EL (cell line): ENCODE data around the gene FKRP.
A peak's percentile ranks its signal among the peaks of the same experiment; 100 is the strongest.
"Not testable (repeated sequence)": the region's sequence is repeated elsewhere in the genome, so short reads cannot be mapped to it uniquely, and the experiment has no call there.

Source experiments
- DNase-seq: peaks from one replicate; pipeline ENCODE4 v3.0.0-alpha.2; 2016

FKRP gene, protein sequence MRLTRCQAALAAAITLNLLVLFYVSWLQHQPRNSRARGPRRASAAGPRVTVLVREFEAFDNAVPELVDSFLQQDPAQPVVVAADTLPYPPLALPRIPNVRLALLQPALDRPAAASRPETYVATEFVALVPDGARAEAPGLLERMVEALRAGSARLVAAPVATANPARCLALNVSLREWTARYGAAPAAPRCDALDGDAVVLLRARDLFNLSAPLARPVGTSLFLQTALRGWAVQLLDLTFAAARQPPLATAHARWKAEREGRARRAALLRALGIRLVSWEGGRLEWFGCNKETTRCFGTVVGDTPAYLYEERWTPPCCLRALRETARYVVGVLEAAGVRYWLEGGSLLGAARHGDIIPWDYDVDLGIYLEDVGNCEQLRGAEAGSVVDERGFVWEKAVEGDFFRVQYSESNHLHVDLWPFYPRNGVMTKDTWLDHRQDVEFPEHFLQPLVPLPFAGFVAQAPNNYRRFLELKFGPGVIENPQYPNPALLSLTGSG

DNA sequence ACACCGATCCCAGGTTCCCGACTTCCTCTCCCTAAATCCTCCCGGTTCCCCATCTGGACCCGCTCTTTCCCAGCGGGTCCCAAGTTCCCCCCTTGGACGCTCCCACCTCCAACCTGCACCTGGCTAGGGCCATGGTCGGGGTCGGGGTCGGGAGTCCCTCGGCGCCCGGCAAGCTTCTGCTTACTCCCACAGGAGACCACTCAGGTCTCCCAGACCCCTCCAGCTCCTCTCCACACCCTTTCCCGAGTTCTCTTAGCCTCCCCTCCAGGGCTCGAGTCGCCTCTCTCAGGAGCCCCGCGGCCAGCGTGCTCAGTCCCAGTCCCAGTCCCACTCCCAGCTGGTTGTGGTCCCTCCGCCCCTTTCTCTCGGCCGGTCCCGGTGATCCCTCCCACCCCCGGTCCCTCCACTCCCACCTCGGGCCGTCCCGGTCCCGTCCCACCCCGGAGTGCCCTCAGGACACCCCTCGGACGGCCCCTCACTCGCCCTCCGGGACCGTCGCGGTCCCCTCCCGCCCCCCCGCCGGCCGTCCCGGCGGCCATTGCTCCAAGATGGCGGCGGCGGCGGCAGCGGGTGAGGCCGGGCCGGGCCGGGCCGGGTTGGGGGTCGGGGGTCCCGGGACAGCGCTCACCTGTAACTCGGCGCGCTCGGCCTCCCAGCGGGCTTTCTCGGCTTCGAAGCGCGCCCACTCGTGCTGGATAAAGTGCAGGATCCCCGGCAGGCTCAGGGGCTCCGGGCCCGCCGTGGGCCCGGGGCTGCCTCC lies at the start of gene FKRP:
TSS of gene FKRP (plus strand) at position 537 of the 760 bp plus-strand sequence. CDS start 9,394 bp downstream, outside the sequence.
- DNase-seq, result no peak

DNA sequence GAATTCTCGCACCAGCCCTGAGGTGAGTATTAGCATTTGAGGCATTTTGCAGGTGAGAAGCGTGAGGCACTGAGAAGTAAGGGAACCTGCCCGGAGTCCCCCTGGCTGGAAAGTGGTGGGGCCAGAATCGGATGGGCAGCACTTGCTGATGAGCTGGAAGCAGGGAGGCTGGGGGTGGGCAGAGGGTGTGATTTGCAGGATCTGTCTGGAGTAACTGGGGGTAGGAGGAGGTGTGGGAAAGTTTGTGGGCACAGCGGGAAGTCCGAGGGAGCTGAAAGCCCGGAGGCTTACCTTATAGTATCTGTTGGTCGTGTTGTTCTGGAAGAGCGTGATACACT lies 49.0 kb upstream of the FKRP start:
- no peak for DNase-seq

GRCh38 chr19:46697204-46697960 lies 48.5 kb upstream of the FKRP start:
- peak; percentile 18 for DNase-seq

- no peak for DNase-seq
These were observed 47.2 kb upstream of the FKRP start for GRCh38 chr19:46698395-46699321.

GRCh38 chr19:46700704-46701103 lies 45.2 kb upstream of the FKRP start:
- no peak for DNase-seq

DNA sequence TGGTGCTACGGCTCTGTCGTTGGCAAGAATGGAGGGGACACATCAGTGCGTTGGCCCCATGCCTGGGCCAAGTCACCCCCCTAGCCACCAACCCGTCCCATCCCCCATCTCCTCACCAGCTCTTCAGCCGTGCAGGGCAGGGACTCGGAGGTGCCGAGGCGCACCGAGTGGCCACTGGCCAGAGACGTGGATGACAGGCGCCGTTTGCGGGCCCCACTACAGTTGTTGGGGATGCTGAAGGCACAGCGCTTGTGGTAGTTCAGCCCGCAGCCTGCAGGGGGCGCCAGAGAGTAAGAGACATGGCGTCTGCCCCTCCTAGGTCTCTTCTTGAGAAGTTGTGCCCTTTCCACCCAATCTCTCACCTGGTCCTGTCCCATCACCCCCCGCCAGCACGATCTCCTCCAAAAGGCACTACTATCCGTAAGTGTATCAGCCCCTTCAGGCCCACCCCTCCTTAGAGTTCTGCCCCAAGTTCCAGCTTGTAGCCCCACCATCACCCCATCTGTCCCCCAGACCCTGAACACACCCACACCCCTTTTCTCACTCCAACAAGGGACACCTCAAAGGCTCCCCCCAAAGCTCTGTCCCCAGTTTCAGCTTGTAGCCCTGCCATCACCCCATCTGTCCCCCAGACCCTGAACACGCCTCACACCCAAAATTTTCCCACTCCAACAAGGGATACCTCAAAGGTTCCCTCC lies 41.3 kb upstream of the FKRP start:
- peak; percentile 55 for DNase-seq

- no peak for DNase-seq
These were observed 35.2 kb upstream of the FKRP start for GRCh38 chr19:46710687-46711086.

- not testable (repeated sequence) for DNase-seq
These were observed 33.0 kb upstream of the FKRP start for GRCh38 chr19:46712768-46713338.

GRCh38 chr19:46713781-46714443 lies 31.9 kb upstream of the FKRP start:
- DNase-seq, result peak; percentile 88

GRCh38 chr19:46714444-46715106 lies 31.3 kb upstream of the FKRP start:
- peak; percentile 40 for DNase-seq

DNA sequence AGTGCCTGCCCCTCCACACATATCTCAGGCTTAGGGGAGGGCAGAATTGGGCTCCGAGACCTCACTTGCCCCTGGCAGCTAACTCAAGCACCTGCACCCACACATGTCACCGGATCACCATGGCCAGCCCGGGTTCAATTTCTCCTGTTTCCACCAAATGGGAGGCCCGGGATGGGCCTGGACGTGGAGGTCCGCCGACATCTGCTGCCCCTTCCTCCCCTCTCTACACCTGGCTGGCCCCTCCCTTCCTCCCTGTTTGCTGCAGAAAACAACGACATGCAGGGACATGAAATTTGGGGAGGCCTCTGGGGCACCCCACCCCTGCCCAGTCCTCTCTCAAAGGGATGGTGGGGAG lies 30.3 kb upstream of the FKRP start:
- DNase-seq, result no peak

DNA sequence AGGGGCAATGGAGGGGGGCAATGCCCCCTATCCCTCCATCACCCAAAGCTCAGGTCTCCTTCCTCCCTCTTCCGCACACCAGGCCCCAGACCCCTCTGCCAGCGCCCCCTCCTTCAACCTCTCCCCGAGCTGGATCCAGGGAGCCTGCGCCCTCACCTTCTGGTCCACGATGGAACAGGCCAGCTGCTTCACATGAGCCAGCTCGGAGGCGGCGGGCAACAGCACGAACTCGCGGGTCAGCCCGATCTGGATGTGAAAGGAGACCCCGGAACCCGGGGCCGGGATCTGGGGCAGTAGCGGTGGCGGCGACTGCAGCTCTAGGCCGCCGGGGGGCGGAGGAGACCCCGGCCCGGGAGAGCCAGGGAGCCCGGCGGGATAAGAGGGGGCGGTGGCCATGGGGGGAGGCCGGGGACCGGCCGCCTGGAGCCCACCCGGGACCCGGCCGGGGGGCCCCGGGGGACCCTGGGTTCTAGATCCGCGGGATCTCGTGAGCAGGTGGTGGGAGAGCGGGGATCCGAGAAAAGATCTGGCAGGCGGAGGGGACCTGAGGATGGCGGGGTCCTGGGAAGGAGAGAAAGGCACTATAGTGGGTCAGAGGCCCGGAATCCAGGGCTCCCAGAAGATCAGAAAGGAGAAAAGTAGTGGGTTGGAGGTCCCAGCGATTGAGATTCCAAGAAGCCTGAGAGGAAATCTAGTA lies 29.7 kb upstream of the FKRP start:
- no peak for DNase-seq

DNA sequence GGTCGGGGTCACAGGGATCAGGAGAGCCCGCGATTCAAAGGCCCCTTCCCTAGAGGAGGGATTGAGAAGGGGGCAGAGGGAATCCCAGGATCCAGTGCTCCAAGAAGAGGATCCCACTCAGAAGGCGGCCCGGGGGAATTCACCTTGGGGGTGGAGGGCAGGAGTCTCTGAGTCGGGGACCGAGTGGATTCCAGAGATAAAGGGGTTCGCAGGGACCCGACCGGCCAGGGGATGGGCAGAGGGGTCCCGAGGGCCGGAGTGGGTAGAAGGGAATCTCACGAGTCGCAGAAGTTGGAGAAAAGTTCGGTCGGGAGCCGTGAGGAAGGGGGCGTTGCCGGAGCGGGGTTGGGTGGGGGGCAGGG lies 29.2 kb upstream of the FKRP start:
- no peak for DNase-seq

GRCh38 chr19:46717034-46717715 lies 28.7 kb upstream of the FKRP start, which contains the start of gene PRKD2:
Gene PRKD2, minus strand, starts transcription at chr19:46717114. Its CDS starts 744 bp downstream, at chr19:46716370.
- peak; percentile 80 for DNase-seq

DNA sequence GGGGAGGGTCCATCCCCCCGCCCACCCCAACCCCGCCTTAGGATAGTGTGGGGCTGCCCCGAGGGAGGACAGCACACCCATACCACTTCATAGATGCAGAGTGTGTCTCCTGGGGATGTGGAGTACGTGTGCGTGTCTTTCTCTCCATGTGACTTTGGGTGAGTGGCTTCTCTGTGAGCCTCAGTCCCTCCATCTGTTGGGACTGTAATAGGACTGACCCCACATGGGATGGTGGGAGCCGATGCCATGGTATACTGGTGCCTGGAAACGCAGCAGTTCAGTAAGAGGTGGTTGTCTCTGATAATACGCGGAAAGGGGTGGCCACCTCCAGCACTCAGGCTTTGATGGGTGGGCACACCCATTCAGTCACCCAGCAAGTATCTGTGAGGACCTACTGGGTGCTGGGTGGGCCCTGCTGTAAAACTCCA lies 28.1 kb upstream of the FKRP start:
- no peak for DNase-seq

- no peak for DNase-seq
These were observed 27.5 kb upstream of the FKRP start for GRCh38 chr19:46718157-46718933.

- no peak for DNase-seq
These were observed 26.8 kb upstream of the FKRP start for GRCh38 chr19:46718934-46719622.
